Gastrocnemius medialis (tissue), 4 donors: Measurements from ENCODE around the gene BAMBI. TPM values are rescaled to one million over a fixed set of nuclear protein-coding genes. Genes with fewer than 3 reads are reported as not detected.

Experiments
- ATAC-seq, 2 donors: fragments of 150-250 bp; one replicate each; pipeline ENCODE4 v1.9.1; 2016
- DNase-seq, 2 donors: peaks; one replicate each; pipeline ENCODE4 v3.0.0-alpha.2; 2019
- H3K27ac ChIP-seq, 4 donors: fragments of 200-600 bp; sonication (generic); 1 replicate in 1 of 4; 2 replicates in 3 of 4; pipeline ENCODE4 v1.5.1; 2016 to 2018; ENCODE audit warnings: mild to moderate bottlenecking in 2 of 4, moderate library complexity in 1 of 4
- H3K27me3 ChIP-seq, 3 donors: fragments of 200-600 bp; sonication (generic) in 2 of 3; 1 replicate in 1 of 3; 2 replicates in 2 of 3; pipeline versions ENCODE4 v1.5.1 to v1.6.0; 2016 to 2019; ENCODE audit warnings: mild to moderate bottlenecking in 1 of 3, moderate library complexity in 1 of 3
- H3K36me3 ChIP-seq, 2 donors: fragments of 200-600 bp; sonication (generic) in 1 of 2; one replicate each; pipeline ENCODE4 v1.5.1; 2017 to 2018
- H3K4me1 ChIP-seq, 2 donors: fragments of 200-600 bp; sonication (generic) in 1 of 2; one replicate each; pipeline ENCODE4 v1.5.1; 2016 to 2017; ENCODE audit warnings: mild to moderate bottlenecking in 2 of 2
- H3K4me3 ChIP-seq, 4 donors: fragments of 200-600 bp; sonication (generic) in 3 of 4; 1 replicate in 1 of 4; 2 replicates in 3 of 4; pipeline ENCODE4 v1.5.1; 2016 to 2019; ENCODE audit warnings: mild to moderate bottlenecking in 2 of 4
- H3K9me3 ChIP-seq, 3 donors: fragments of 200-600 bp; sonication (generic) in 2 of 3; 1 replicate in 1 of 3; 2 replicates in 2 of 3; pipeline ENCODE4 v1.5.1; 2016 to 2019
- POLR2A ChIP-seq, 2 donors: fragments of 450-650 bp; IDR thresholded peaks; one replicate each; pipeline ENCODE4 v1.6.1; 2017; ENCODE audit warnings: antibody characterized with exemption in 2 of 2, mild to moderate bottlenecking in 2 of 2, moderate library complexity in 2 of 2
- in situ Hi-C, 4 donors: fragments of 200-750 bp; cut with MboI; loops; one replicate each; pipeline versions ENCODE4 v1.15.0 to v1.8.0; 2017; ENCODE audit warnings: low sequenced_read_pairs in 4 of 4
- intact Hi-C: fragments of 100-400 bp; cut with DNase I; formaldehyde crosslinking; loops from one replicate; pipeline ENCODE4 v1.15.1; 2023; ENCODE audit warnings: low total_unique reads
- total RNA-seq, 4 donors: library from RNA; depleted of rRNA; stranded (reverse); fragments of >200 nt; gene quantifications; one replicate each; pipeline versions ENCODE4 v1.1.0 to v1.2.3, GENCODE V29; 2016
- TF ChIP-seq, protein P1 (sequence below), 5 experiments: fragments of 450-650 bp in 3 of 5; fragments of 200-600 bp in 2 of 5; sonication (generic) in 2 of 5; IDR thresholded peaks in 4 of 5; conservative IDR thresholded peaks in 1 of 5; 1 replicate in 4 of 5; 2 replicates in 1 of 5; pipeline ENCODE4 v1.5.1; 2016 to 2019; ENCODE audit warnings: antibody characterized with exemption in 5 of 5, mild to moderate bottlenecking in 3 of 5, moderate library complexity in 3 of 5

Gene BAMBI
- total RNA-seq, 4 donors from 2014 or later, result 0.31 to 1.8 (median 0.82) TPM; not detected in 1

- H3K36me3 ChIP-seq, result no peaks in the 10 kb centered on the region
- TF ChIP-seq POLR2A (IDR thresholded peaks at IDR 0.05), result no peak
- TF ChIP-seq, protein P1, sequence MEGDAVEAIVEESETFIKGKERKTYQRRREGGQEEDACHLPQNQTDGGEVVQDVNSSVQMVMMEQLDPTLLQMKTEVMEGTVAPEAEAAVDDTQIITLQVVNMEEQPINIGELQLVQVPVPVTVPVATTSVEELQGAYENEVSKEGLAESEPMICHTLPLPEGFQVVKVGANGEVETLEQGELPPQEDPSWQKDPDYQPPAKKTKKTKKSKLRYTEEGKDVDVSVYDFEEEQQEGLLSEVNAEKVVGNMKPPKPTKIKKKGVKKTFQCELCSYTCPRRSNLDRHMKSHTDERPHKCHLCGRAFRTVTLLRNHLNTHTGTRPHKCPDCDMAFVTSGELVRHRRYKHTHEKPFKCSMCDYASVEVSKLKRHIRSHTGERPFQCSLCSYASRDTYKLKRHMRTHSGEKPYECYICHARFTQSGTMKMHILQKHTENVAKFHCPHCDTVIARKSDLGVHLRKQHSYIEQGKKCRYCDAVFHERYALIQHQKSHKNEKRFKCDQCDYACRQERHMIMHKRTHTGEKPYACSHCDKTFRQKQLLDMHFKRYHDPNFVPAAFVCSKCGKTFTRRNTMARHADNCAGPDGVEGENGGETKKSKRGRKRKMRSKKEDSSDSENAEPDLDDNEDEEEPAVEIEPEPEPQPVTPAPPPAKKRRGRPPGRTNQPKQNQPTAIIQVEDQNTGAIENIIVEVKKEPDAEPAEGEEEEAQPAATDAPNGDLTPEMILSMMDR (IDR thresholded peaks at IDR 0.05 in 4 of 5, conservative IDR thresholded peaks at IDR 0.05 in 1 of 5), result no peak
- DNase-seq (no peak), ATAC-seq (no peak)
- H3K27me3 ChIP-seq, result peaks cover 17 to 21% (median 19%) of the 10 kb centered on the region in 3 donors
- no peak overlapping the region for H3K4me3 ChIP-seq
- no peak overlapping the region for H3K27ac ChIP-seq
- no peaks in the 10 kb centered on the region for H3K9me3 ChIP-seq
- peaks cover 4 to 12% of the 10 kb centered on the region in 2 donors for H3K4me1 ChIP-seq
- intact Hi-C loops (loop anchor here (1.0 to 5.0 kb wide), 2 partner anchors 327 to 468 kb away; no protein-coding TSS in a partner anchor), in situ Hi-C loops (loop anchor here (5.0 to 10.0 kb wide), 2 partner anchors 328 to 640 kb away; no protein-coding TSS in a partner anchor)
These were observed 13.0 kb upstream of the BAMBI start for GRCh38 chr10:28664369-28664740.

DNA sequence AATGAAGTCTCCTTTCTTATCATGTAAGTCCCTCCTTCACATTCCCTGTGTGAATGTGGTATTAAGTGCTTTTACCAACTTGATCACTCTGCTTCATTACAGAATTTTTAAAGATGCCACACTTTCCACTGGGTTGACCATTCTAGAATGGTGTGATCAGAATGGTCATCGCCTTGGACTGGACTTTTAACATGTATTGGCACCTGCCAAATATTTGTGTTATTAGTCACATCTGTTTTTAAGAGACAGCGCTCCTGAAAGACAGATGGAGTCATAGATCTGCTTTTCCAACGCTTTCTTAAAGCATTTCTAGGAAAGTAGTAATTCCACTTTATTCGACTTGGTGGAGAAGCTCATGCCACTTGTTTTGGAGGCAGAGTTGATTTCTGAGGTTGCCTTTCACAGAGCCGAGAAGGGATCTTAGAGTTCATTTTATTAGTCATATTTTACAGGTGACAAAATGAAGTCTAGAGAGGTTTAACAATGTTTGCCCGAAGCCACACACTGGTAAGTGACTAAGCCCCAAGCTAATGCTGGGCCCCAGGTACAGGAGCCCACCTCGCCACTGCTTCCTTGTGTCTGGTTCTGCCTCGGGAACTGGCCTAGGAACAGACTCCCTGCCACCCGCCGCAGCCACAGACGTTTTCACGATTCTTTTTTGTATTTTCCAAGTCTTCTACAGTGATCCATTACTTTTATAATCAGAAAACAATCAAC is 10.4 kb upstream of the BAMBI start:
- Histone ChIP-seq H3K4me3 (no peak overlapping the region), H3K4me1 (peaks cover 4 to 12% of the 10 kb centered on the region in 2 donors), H3K27ac (no peak overlapping the region), H3K36me3 (no peaks in the 10 kb centered on the region), H3K27me3 (peaks cover 29 to 30% (median 30%) of the 10 kb centered on the region in 3 donors), H3K9me3 (no peaks in the 10 kb centered on the region)
- intact Hi-C loops (no loop called here), in situ Hi-C loops (loop anchor here (5.0 to 10.0 kb wide), 2 partner anchors 325 to 638 kb away; no protein-coding TSS in a partner anchor)
- TF ChIP-seq POLR2A (IDR thresholded peaks at IDR 0.05), result no peak
- TF ChIP-seq, protein P1 (IDR thresholded peaks at IDR 0.05 in 4 of 5, conservative IDR thresholded peaks at IDR 0.05 in 1 of 5), result no peak
- ATAC-seq (no peak), DNase-seq (no peak)

DNA sequence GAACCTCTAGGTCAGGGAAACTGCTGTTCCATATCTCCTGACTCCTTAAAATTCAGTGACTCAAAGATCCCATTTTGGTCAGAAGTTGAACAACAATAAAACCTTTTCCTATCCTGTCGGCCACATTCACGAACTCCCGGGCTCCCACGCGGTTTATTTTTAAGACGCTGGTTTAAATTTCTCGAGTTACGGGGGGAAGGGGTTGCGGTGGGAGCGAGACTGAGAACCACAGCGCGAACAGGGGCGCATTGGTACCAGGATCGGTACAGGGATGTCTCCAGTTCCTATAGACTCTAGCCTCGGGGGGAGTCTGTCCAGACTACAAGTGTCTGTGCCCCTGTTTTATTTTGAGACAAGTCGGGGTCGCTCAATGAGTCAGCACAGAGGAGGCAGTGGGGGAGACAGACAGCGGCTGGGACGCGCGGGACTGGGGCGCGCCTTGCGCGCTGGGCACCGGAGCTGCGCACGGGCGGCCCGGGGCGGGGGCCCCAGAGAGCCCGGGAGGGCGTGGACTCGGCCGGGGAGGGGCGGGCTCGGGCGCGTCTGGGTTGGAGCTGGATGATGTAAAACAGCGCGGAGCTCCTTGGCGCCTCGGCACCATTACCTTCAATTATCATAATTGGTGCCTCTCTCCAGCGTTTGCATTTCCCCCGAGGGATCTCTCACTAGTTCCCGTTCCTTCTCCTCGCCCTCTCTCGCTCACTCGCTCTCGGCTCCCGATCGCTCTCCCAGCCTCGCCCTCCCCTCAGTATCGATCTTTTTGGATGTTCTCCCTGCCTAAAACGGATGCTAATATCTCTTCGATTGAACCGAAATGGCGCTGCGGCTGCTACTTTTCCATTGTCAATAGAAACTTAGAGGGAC is 8.7 kb upstream of the BAMBI start:
- no peaks in the 10 kb centered on the region for H3K9me3 ChIP-seq
- DNase-seq (no peak), ATAC-seq (no peak)
- in situ Hi-C loops, result loop anchor here (5.0 to 10.0 kb wide), 2 partner anchors 324 to 636 kb away; no protein-coding TSS in a partner anchor
- peaks cover 29 to 30% (median 30%) of the 10 kb centered on the region in 3 donors for H3K27me3 ChIP-seq
- no peaks in the 10 kb centered on the region for H3K36me3 ChIP-seq
- H3K27ac ChIP-seq, result no peak overlapping the region
- intact Hi-C loops, result no loop called here
- TF ChIP-seq, protein P1 (IDR thresholded peaks at IDR 0.05 in 4 of 5, conservative IDR thresholded peaks at IDR 0.05 in 1 of 5), result no peak
- no peak for TF ChIP-seq POLR2A (IDR thresholded peaks at IDR 0.05)
- peaks cover 4 to 12% of the 10 kb centered on the region in 2 donors for H3K4me1 ChIP-seq
- H3K4me3 ChIP-seq, result peak overlapping the region; percentile 48 to 56 (median 50)

DNA sequence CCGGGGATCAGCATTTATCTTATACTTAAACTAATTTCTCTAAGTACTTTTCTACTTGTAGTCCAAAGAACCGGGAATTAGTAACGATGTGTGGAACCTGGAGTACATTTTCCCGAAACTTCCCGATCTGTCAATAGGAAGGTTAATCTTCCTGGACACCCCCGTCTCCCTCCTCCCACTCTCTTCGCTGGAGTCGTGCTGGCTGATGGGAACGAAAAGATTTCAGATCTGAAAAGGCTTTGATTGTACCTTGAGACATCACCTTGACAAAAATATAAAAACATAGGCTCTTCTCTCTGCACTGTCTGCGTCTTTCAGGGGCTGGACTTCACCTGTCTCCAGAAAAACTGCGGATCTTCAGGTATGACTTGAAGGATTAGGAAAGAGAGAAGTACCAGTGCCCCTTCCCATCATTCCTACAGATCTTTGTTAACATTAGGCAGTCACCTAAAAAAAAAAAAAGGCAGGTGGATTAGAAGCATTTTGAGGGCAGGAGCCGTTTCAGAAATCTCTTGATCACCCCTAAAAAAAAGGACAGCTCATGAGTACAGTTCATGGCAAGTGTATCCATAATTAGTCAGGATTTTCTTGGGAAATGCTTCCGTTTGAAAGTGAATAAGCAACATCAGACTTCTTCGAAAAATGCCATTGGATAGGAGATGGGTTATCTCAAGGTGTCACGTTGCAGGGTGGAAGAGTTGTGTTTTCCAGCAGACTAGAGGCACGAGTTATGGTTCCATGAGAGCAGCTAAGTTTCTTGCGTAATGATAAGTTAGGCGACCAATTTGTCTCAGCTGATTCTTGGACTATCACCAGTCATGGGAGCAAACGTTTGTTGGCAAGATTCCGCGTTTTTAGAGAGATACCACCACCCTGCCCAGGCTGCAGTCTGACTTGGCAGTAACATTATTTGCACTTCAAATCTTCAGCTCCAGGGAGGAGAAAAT is 7.8 kb upstream of the BAMBI start:
- in situ Hi-C loops, result loop anchor here (5.0 to 10.0 kb wide), 2 partner anchors 323 to 635 kb away; no protein-coding TSS in a partner anchor
- DNase-seq (no peak), ATAC-seq (no peak)
- Histone ChIP-seq H3K27ac (no peak overlapping the region), H3K4me1 (peaks cover 4 to 10% of the 10 kb centered on the region in 2 donors), H3K36me3 (no peaks in the 10 kb centered on the region), H3K27me3 (peaks cover 29 to 30% (median 30%) of the 10 kb centered on the region in 3 donors), H3K4me3 (peak overlapping the region; percentile 48 to 56 (median 50)), H3K9me3 (no peaks in the 10 kb centered on the region)
- no peak for TF ChIP-seq POLR2A (IDR thresholded peaks at IDR 0.05)
- TF ChIP-seq, protein P1 (IDR thresholded peaks at IDR 0.05 in 4 of 5, conservative IDR thresholded peaks at IDR 0.05 in 1 of 5), result no peak
- intact Hi-C loops, result loop anchor here (10.0 kb wide), 1 partner anchor 1815 kb away; no protein-coding TSS in a partner anchor
